Glomerular endothelial cell (primary cell): ENCODE results near the gene SCN4A. TPM values are rescaled to one million over a fixed set of nuclear protein-coding genes. Genes with fewer than 3 reads are reported as not detected.
"Not testable (repeated sequence)": the region's sequence is repeated elsewhere in the genome, so short reads cannot be mapped to it uniquely, and the experiment has no call there.

Experiments used
- DNase-seq: peaks from one replicate; pipeline ENCODE4 v3.0.0-alpha.2; 2011; ENCODE audit warnings: low read depth, low spot score; ENCODE audit errors: extremely low read depth
- total RNA-seq: library from RNA; depleted of rRNA; stranded (reverse); fragments of >200 nt; gene quantifications from 2 replicates; pipeline ENCODE4 v1.2.3, GENCODE V29; 2015

The SCN4A gene
- total RNA-seq, 1 donor from 2014 or later, result not detected

GRCh38 chr17:63889026-63889848, 83.5 kb downstream of the SCN4A start:
- not testable (repeated sequence) for DNase-seq

Other genes starting within 250 kb of the SCN4A start
- gene STRADA, start 231.1 kb downstream of the SCN4A start, total RNA-seq, result 23.3 and 34.2 TPM in 2 replicates
- gene CCDC47, start 199.3 kb downstream of the SCN4A start, total RNA-seq, result 31.3 and 70.1 TPM in 2 replicates
- gene DDX42, start 198.7 kb downstream of the SCN4A start, total RNA-seq, result 53.5 and 83.8 TPM in 2 replicates
- 95.5 and 108 TPM in 2 replicates for gene PSMC5, start 145.5 kb downstream of the SCN4A start, total RNA-seq
- gene FTSJ3, start 145.3 kb downstream of the SCN4A start, total RNA-seq, result 35.5 and 53.9 TPM in 2 replicates
- gene SMARCD2, start 130.2 kb downstream of the SCN4A start, total RNA-seq, result 79.5 and 105 TPM in 2 replicates
- gene CSH2, start 99.2 kb downstream of the SCN4A start, total RNA-seq, result not detected in 2 replicates
- gene GH2, start 91.0 kb downstream of the SCN4A start, total RNA-seq, result not detected in 2 replicates
- not detected in 2 replicates for gene CSH1, start 76.3 kb downstream of the SCN4A start, total RNA-seq
- gene CSHL1, start 61.7 kb downstream of the SCN4A start, total RNA-seq, result not detected in 2 replicates
- not detected in 2 replicates for gene GH1, start 54.1 kb downstream of the SCN4A start, total RNA-seq
- 0.70 and 3.2 TPM in 2 replicates for gene CD79B, start 40.6 kb downstream of the SCN4A start, total RNA-seq
- gene PRR29, start 25.4 kb upstream of the SCN4A start, total RNA-seq, result 0.12 and 2.0 TPM in 2 replicates
- gene ICAM2, start 47.7 kb upstream of the SCN4A start, total RNA-seq, result 1,004 and 1,319 TPM in 2 replicates
- 9.3 and 19.5 TPM in 2 replicates for gene ERN1, start 157.2 kb upstream of the SCN4A start, total RNA-seq